MCF 10A (cell line): ENCODE measurements around the gene C2CD2. TPM values are rescaled to one million over a fixed set of nuclear protein-coding genes. Genes with fewer than 3 reads are reported as not detected.
A peak's percentile ranks its signal among the peaks of the same experiment; 100 is the strongest.

ENCODE experiments used
- BruUV-seq: library from RNA; stranded (reverse); fragments of 400-500 nt; replicated peaks from 2 replicates; lab custom pipeline; 2021; lab: Mats Ljungman, UMichigan
- CTCF ChIA-PET: fragments of 300-600 bp; sonication (Branson Sonifier 250); formaldehyde crosslinking; extraction: SDS; loops from one replicate; lab custom pipeline; 2021; ENCODE audit warnings: antibody characterized with exemption, inconsistent platforms; lab: Yijun Ruan, JAX
- POLR2A ChIA-PET: fragments of 300-600, 350-650 bp; sonication (Branson Sonifier 250); formaldehyde crosslinking; extraction: SDS; loops from one replicate; lab custom pipeline; 2020; ENCODE audit warnings: antibody characterized with exemption, inconsistent platforms; lab: Yijun Ruan, JAX
- DNase-seq: peaks from one replicate; pipeline ENCODE4 v3.0.0-alpha.2; 2018; ENCODE audit not compliant: unreplicated experiment
- H3K27ac Mint-ChIP-seq: one replicate; pipeline ENCODE4 v1.8.0; 2022; ENCODE audit warnings: mild to moderate bottlenecking, low read depth, mixed read lengths; ENCODE audit not compliant: unreplicated experiment
- H3K27me3 Mint-ChIP-seq: one replicate; pipeline ENCODE4 v1.8.0; 2022; ENCODE audit warnings: mixed read lengths; ENCODE audit not compliant: insufficient read depth, unreplicated experiment
- H3K36me3 Mint-ChIP-seq: one replicate; pipeline ENCODE4 v1.8.0; 2022; ENCODE audit warnings: mild to moderate bottlenecking, moderate library complexity, mixed read lengths; ENCODE audit not compliant: insufficient read depth, unreplicated experiment
- H3K4me1 Mint-ChIP-seq: one replicate; pipeline ENCODE4 v1.8.0; 2022; ENCODE audit warnings: mixed read lengths; ENCODE audit not compliant: insufficient read depth, unreplicated experiment
- H3K4me3 Mint-ChIP-seq: one replicate; pipeline ENCODE4 v1.8.0; 2022; ENCODE audit warnings: mild to moderate bottlenecking, moderate library complexity, mixed read lengths; ENCODE audit not compliant: unreplicated experiment
- H3K9me3 Mint-ChIP-seq: one replicate; pipeline ENCODE4 v1.8.0; 2022; ENCODE audit warnings: mixed read lengths; ENCODE audit not compliant: unreplicated experiment
- CTCF ChIP-seq: fragments of 200-600 bp; IDR thresholded peaks from one replicate; pipeline ENCODE4 v1.8.0; 2022; ENCODE audit warnings: antibody characterized with exemption, mild to moderate bottlenecking; ENCODE audit not compliant: unreplicated experiment
- intact Hi-C: fragments of 100-400 bp; cut with micrococcal nuclease; formaldehyde crosslinking; loops from 2 replicates; pipeline ENCODE4 v1.14.1; 2022
- total RNA-seq: library from RNA; stranded (reverse); gene quantifications from 2 replicates; pipeline ENCODE4 v1.2.3, GENCODE V29; 2022

Gene C2CD2
- total RNA-seq, 1 experiment from 2014 or later, result 25.1 TPM

GRCh38 chr21:41939391-41939790 is 14.4 kb downstream of the C2CD2 start:
- CTCF ChIA-PET, result interaction anchor here (1.1 kb wide), 1 partner anchor 21 kb away, joined by 4 read pairs; no protein-coding TSS in a partner anchor
- BruUV-seq, result no TSS peak
- TF ChIP-seq CTCF, result no peak

GRCh38 chr21:41933313-41934079 is 20.3 kb downstream of the C2CD2 start:
- POLR2A ChIA-PET, result interaction anchor here (0.7 to 3.6 kb wide), 7 partner anchors 15 to 332 kb away, joined by 3 to 14 read pairs (median 7); partner anchors contain the start of genes PRDM15 and ZBTB21
- peak overlapping the region; percentile 84 for H3K27ac Mint-ChIP-seq

More at GRCh38 chr21:41939391-41939790, 14.4 kb downstream of the C2CD2 start:
- H3K9me3 Mint-ChIP-seq, result peaks cover 1% of the 10 kb centered on the region
- H3K27ac Mint-ChIP-seq, result no peak overlapping the region
- POLR2A ChIA-PET, result interaction anchor here (1.4 kb wide), 1 partner anchor 9 kb away, joined by 4 read pairs; no protein-coding TSS in a partner anchor
- peaks cover 17% of the 10 kb centered on the region for H3K36me3 Mint-ChIP-seq
- intact Hi-C loops, result no loop called here
- no peak overlapping the region for H3K4me3 Mint-ChIP-seq
- no peak for DNase-seq
- H3K27me3 Mint-ChIP-seq, result no peaks in the 10 kb centered on the region
- no peaks in the 10 kb centered on the region for H3K4me1 Mint-ChIP-seq

GRCh38 chr21:41932576-41933312 is 21.1 kb downstream of the C2CD2 start:
- DNase-seq, result peak; percentile 56
- ChIA-PET POLR2A (interaction anchor here (0.6 to 3.6 kb wide), 10 partner anchors 15 to 320 kb away, joined by 3 to 14 read pairs (median 5); partner anchors contain the start of genes PRDM15 and ZBTB21), CTCF (interaction anchor here (0.6 to 1.7 kb wide), 15 partner anchors 15 to 462 kb away, joined by 3 to 6 read pairs (median 3); no protein-coding TSS in a partner anchor)
- peaks cover 17% of the 10 kb centered on the region for H3K36me3 Mint-ChIP-seq
- TF ChIP-seq CTCF, result no peak
- peak overlapping the region; percentile 84 for H3K27ac Mint-ChIP-seq
- H3K9me3 Mint-ChIP-seq, result no peaks in the 10 kb centered on the region
- H3K4me3 Mint-ChIP-seq, result peak overlapping the region; percentile 48
- BruUV-seq, result no TSS peak
- peaks cover 36% of the 10 kb centered on the region for H3K4me1 Mint-ChIP-seq
- intact Hi-C loops, result loop anchor here (2.0 kb wide), 2 partner anchors 20 to 54 kb away; partner anchors contain the start of gene PRDM15
- no peaks in the 10 kb centered on the region for H3K27me3 Mint-ChIP-seq

More at GRCh38 chr21:41933313-41934079, 20.3 kb downstream of the C2CD2 start:
- H3K9me3 Mint-ChIP-seq, result no peaks in the 10 kb centered on the region
- peaks cover 17% of the 10 kb centered on the region for H3K36me3 Mint-ChIP-seq
- intact Hi-C loops, result loop anchor here (2.0 kb wide), 2 partner anchors 19 to 55 kb away; partner anchors contain the start of gene PRDM15
- no TSS peak for BruUV-seq
- H3K4me1 Mint-ChIP-seq, result peaks cover 36% of the 10 kb centered on the region
- no peak for TF ChIP-seq CTCF
- CTCF ChIA-PET, result interaction anchor here (0.6 to 1.7 kb wide), 11 partner anchors 16 to 461 kb away, joined by 3 to 6 read pairs (median 3); no protein-coding TSS in a partner anchor
- DNase-seq, result peak; percentile 74
- H3K27me3 Mint-ChIP-seq, result no peaks in the 10 kb centered on the region
- H3K4me3 Mint-ChIP-seq, result no peak overlapping the region
